ENCODE data around the gene SH2B3.

SH2B3 gene

DNA sequence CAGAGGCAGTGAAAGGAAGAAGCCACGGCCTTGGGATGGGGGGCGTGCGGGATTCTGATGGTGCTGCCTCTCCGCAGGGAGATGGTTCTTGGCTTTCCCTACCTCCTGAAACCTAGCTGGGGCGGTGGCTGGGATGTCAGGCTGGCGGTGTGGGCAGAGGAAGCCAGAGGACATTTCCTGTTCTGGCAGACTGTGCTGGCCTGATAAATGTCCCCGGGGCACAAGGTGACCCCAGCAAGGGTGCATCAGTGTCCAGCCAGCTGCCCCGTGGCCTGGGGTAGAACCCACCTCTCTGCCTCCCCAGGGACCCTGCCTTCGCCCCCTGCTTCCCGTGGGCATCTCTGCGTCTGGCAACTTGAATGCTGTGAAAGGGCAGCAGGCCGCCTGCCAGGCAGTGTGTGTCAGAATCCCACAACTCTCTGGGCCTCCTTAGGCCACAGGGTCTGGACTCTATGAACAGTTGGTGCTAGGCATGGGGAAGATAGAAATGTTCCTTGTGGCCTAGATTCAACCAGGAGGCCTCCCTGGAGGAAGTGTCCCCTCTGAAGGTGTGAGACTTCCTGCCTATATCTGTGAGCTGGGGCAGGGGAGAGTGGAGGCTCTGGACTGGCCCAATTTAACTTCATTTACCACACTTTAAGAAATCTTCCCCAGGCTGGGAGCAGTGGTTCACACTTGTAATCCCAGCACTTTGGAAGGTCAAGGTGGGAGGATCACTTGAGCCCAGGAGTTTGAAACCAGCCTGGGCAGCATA lies 4.9 kb downstream of the SH2B3 start:
- no peak for DNase-seq (ENCODE audit: low read depth)
- no peak overlapping the region for H3K4me3 ChIP-seq (ENCODE audit: low read length)
- TF ChIP-seq, protein P1, sequence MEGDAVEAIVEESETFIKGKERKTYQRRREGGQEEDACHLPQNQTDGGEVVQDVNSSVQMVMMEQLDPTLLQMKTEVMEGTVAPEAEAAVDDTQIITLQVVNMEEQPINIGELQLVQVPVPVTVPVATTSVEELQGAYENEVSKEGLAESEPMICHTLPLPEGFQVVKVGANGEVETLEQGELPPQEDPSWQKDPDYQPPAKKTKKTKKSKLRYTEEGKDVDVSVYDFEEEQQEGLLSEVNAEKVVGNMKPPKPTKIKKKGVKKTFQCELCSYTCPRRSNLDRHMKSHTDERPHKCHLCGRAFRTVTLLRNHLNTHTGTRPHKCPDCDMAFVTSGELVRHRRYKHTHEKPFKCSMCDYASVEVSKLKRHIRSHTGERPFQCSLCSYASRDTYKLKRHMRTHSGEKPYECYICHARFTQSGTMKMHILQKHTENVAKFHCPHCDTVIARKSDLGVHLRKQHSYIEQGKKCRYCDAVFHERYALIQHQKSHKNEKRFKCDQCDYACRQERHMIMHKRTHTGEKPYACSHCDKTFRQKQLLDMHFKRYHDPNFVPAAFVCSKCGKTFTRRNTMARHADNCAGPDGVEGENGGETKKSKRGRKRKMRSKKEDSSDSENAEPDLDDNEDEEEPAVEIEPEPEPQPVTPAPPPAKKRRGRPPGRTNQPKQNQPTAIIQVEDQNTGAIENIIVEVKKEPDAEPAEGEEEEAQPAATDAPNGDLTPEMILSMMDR (conservative IDR thresholded peaks at IDR 0.05; ENCODE audit: low read length): no peak

DNA sequence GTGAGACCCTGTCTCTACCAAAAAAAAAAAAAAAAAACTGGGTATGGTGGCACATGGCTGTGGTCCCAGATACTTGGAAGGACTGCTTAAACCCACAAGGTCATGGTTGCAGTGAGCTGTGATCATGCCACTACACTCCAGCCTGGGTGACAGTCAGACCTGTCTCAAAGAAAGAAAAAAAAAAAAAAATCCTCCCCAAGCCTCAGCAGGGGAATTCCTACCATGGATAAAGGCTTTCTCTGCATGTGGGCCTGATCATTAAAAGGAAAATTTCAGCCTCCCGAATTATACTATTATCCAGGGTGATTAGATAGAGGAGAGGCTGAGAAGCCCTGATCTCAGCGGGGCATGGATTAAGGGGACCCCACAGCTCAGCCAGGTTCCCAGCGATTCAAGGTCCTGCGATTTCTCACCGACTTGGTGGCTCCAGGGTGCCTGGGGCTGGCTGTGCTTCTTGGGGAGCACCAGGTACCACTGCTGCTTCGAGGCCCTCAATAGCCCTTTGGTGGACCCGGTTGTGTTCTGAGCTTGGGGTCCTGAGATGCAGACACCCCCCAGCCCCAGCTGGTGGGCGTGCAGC lies 5.6 kb downstream of the SH2B3 start:
- H3K4me3 ChIP-seq (ENCODE audit: low read length): no peak overlapping the region
- no peak for DNase-seq (ENCODE audit: low read depth)
- TF ChIP-seq, protein P1 (conservative IDR thresholded peaks at IDR 0.05; ENCODE audit: low read length): no peak

DNA sequence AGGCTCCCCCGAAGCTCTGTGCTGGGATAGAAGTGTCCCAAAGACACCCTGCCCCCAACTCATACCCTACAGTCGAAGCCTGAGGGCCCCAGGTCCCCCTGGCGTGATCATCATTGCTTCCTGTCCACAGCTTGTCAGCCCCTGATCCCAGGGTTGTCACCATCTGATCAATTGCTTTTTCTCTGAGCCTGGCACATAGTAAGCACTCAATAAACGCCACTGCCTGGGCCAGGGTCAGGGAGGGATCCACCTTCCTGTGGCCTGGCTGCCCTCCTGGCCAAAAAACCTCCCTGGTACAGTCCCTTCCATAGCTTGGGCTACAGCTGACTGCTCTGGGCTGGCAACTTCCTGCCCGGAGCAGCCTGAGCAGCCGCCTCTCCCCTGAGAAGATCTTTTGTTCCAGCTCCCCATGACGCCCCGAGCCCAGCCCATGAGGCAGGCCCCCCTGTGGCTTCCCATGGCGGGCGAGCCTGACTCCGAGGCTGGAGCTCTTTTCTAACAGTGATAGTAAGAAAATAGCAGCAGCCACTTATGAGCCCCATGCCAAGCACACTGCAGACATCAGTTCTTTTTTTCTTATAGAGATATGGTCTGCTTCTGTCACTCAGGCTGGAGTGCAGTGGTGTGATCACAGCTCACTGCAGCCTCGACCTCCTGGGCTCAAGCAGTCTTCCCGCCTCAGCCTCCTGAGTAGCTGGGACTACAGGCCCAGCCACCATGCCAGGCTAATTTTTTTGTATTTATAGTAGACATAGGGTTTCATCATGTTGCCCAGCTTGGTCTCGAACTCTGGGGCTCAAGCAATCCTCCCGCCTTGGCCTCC lies 6.5 kb downstream of the SH2B3 start:
- no peak for DNase-seq (ENCODE audit: low read depth)
- no peak overlapping the region for H3K4me3 ChIP-seq (ENCODE audit: low read length)
- TF ChIP-seq, protein P1 (conservative IDR thresholded peaks at IDR 0.05; ENCODE audit: low read length): no peak

DNA sequence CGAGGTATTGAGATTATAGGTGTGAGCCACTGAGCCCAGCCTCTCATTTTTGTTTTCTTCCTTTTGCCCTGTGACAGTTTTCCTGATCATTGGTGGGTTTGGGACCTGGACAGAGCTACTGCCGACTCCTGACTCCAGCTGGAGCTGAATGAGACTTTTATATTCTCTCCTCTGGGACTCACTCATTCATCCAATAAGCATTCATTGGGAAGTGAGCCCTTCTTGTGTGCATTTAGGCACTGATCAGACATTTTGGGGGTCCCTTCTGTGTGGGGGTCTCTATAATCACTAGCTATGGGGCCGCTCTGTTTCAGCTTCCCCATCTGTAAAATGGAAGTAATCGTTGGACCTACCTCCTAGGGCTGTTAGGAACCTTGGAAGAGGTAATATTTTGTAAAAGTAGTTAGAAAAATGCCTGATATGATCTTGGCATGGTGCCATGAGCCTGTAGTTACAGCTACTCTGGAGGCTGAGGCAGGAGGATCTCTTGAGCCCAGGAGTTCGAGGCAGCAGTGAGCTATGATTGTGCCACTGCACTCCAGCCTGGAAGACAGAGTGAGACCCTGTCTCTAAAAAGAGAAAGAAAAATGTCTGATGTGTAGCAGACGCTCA lies 7.2 kb downstream of the SH2B3 start:
- DNase-seq (ENCODE audit: low read depth): no peak
- TF ChIP-seq, protein P1 (conservative IDR thresholded peaks at IDR 0.05; ENCODE audit: low read length): no peak
- no peak overlapping the region for H3K4me3 ChIP-seq (ENCODE audit: low read length)

DNA sequence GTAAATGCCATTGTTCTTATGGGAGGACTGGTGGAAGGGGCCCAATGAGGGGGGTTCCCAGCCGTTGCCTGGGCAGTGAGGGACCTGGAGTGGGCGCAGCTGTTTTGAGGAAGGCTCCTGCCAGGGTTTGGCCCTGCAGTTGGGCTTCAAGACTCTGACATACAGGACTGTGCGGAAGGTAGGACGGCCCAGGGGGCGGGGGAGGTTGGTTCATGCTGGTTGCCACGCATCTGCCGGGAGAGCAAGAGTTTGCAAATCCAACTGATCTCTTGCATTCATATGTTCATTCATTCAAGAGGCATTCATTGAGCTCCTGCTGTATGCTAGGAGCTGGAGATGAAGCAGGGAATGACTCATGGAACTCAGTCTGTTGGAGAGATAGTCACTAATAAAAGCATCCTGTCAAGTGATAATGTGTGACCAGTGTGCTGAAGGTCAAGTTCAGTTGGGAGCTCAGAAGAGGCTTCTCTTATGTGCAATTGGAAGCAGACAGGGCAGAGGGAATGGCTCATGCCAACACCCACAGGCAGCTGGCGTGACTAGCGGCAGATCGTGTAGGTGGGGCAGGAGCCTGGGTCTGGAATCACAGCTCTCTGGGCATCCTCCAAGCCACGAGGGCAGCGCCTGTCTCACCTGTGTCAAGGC lies 7.8 kb downstream of the SH2B3 start:
- TF ChIP-seq, protein P1 (conservative IDR thresholded peaks at IDR 0.05; ENCODE audit: low read length): no peak
- peak; percentile 62 for DNase-seq (ENCODE audit: low read depth)
- H3K4me3 ChIP-seq (ENCODE audit: low read length): no peak overlapping the region

DNA sequence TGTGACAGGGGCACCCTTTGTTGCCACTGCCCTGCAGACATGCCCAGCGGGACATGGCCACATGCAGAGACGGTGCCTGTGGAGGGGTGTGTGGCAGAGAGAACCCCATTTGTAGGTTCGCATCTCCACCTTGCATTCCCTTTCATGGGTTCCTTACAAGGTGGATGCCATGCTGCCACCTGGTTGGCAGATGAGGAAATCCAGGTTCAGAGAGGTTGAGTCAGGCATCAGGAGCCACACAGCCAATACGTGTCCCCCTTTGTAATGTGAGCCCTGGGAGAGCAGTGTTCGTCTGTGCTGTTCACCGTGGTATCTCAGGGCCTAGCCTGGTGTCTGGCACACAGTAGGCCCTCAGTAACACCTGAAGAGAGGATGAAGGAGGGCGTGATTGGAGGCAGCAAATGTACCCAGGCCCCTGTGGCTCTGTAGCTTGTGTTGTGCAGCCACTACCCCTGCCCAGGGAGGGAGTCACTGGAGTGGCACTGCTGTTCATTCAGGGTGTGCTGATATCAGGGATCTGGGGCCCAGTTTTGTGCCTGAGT lies 9.1 kb downstream of the SH2B3 start:
- no peak for DNase-seq (ENCODE audit: low read depth)
- H3K4me3 ChIP-seq (ENCODE audit: low read length): no peak overlapping the region
- TF ChIP-seq, protein P1 (conservative IDR thresholded peaks at IDR 0.05; ENCODE audit: low read length): no peak
